ENCODE results near the gene CDK17.
A peak's percentile ranks its signal among the peaks of the same experiment; 100 is the strongest.

CDK17 gene

GRCh38 chr12:96250119-96250685 is 150.0 kb downstream of the CDK17 start:
- DNase-seq (ENCODE audit: low read depth in 2 of 2), result no peak
- TF ChIP-seq, protein P1, sequence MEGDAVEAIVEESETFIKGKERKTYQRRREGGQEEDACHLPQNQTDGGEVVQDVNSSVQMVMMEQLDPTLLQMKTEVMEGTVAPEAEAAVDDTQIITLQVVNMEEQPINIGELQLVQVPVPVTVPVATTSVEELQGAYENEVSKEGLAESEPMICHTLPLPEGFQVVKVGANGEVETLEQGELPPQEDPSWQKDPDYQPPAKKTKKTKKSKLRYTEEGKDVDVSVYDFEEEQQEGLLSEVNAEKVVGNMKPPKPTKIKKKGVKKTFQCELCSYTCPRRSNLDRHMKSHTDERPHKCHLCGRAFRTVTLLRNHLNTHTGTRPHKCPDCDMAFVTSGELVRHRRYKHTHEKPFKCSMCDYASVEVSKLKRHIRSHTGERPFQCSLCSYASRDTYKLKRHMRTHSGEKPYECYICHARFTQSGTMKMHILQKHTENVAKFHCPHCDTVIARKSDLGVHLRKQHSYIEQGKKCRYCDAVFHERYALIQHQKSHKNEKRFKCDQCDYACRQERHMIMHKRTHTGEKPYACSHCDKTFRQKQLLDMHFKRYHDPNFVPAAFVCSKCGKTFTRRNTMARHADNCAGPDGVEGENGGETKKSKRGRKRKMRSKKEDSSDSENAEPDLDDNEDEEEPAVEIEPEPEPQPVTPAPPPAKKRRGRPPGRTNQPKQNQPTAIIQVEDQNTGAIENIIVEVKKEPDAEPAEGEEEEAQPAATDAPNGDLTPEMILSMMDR (IDR thresholded peaks at IDR 0.05; ENCODE audit: low read depth, low read length), result no peak
- no peak overlapping the region for H3K4me3 ChIP-seq (replicated peaks in 1 of 2; ENCODE audit: low read depth in 2 of 2, low read length in 2 of 2)

- peak; percentile 74 to 83 for DNase-seq (ENCODE audit: low read depth in 2 of 2)
- TF ChIP-seq, protein P1 (IDR thresholded peaks at IDR 0.05; ENCODE audit: low read depth, low read length), result no peak
- H3K4me3 ChIP-seq (replicated peaks in 1 of 2; ENCODE audit: low read depth in 2 of 2, low read length in 2 of 2), result no peak overlapping the region
These were observed 150.8 kb downstream of the CDK17 start for GRCh38 chr12:96249196-96250118.

DNA sequence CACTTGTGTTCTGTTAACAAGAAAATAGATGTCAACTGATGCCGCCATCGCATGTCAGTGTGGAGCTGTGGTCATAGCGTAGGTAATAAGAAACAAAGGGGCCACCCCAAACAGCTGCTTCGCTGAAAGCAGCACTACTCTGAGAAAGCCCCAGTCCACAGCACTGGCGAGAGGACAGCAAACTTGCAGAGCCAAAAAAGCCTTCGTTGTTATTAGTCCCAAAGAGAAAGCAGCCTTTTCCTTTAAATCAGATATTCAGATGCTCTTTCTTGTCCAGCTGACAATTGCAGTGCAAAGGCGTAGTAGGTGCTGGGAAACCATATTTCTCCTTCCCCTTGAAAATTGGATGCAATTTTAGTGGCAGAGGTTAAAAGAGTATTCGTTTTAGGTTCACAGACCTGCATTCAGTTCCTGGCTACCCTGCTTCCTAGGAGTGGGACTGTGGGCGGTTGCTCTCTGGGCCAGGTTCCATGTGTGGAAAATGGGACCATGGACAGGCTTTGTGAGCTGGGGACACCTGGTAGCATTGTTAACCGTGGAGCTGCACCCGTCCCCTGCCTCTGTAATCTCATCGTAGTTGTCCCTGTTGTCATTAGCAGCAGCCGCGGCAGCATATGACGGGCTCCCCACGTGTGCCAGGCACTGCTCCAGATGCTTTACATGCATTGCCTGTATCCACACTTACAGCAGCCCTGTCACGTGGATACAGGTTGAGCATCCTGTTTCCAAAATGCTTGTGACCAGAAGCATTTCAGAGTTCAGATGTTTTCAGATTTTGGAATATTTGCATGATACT is 151.9 kb downstream of the CDK17 start:
- no peak for DNase-seq (ENCODE audit: low read depth in 2 of 2)
- TF ChIP-seq, protein P1 (IDR thresholded peaks at IDR 0.05; ENCODE audit: low read depth, low read length), result no peak
- no peak overlapping the region for H3K4me3 ChIP-seq (replicated peaks in 1 of 2; ENCODE audit: low read depth in 2 of 2, low read length in 2 of 2)

GRCh38 chr12:96247563-96247962 is 152.7 kb downstream of the CDK17 start:
- TF ChIP-seq, protein P1 (IDR thresholded peaks at IDR 0.05; ENCODE audit: low read depth, low read length), result no peak
- no peak for DNase-seq (ENCODE audit: low read depth in 2 of 2)
- no peak overlapping the region for H3K4me3 ChIP-seq (replicated peaks in 1 of 2; ENCODE audit: low read depth in 2 of 2, low read length in 2 of 2)

- DNase-seq (ENCODE audit: low read depth in 2 of 2), result no peak
- TF ChIP-seq, protein P1 (IDR thresholded peaks at IDR 0.05; ENCODE audit: low read depth, low read length), result no peak
- H3K4me3 ChIP-seq (replicated peaks in 1 of 2; ENCODE audit: low read depth in 2 of 2, low read length in 2 of 2), result no peak overlapping the region
These were observed 153.2 kb downstream of the CDK17 start for GRCh38 chr12:96246926-96247505.

GRCh38 chr12:96244826-96245225 is 155.4 kb downstream of the CDK17 start:
- TF ChIP-seq, protein P1 (IDR thresholded peaks at IDR 0.05; ENCODE audit: low read depth, low read length), result no peak
- DNase-seq (ENCODE audit: low read depth in 2 of 2), result no peak
- no peak overlapping the region for H3K4me3 ChIP-seq (replicated peaks in 1 of 2; ENCODE audit: low read depth in 2 of 2, low read length in 2 of 2)

Data from cardiac fibroblast (primary cell).